Measurements from ENCODE around the gene FGD6. TPM values are rescaled to one million over a fixed set of nuclear protein-coding genes. Genes with fewer than 3 reads are reported as not detected.

Gene FGD6
- total RNA-seq, 4 donors from 2014 or later = 16.2 to 46.9 (median 25.0) TPM

- no peak for TF ChIP-seq POLR2A (IDR thresholded peaks at IDR 0.05)
- no peaks in the 10 kb centered on the region for H3K36me3 ChIP-seq
- no peaks in the 10 kb centered on the region for H3K27me3 ChIP-seq
- H3K4me1 ChIP-seq = no peaks in the 10 kb centered on the region
- H3K4me3 ChIP-seq = no peak overlapping the region
- WGBS = 92% methylated on average over 2 of the region's 2 CpGs
- H3K27ac ChIP-seq = no peak overlapping the region
- H3K9me3 ChIP-seq = no peaks in the 10 kb centered on the region
- DNase-seq (ENCODE audit: low spot score in 2 of 2) = no peak
Measured at GRCh38 chr12:95126076-95126475, 91.2 kb downstream of the FGD6 start.

- DNase-seq (ENCODE audit: low spot score in 2 of 2) = no peak
- Histone ChIP-seq H3K9me3 (no peaks in the 10 kb centered on the region), H3K27me3 (no peaks in the 10 kb centered on the region), H3K27ac (no peak overlapping the region), H3K36me3 (no peaks in the 10 kb centered on the region), H3K4me3 (no peak overlapping the region), H3K4me1 (no peaks in the 10 kb centered on the region)
- 73% methylated on average over 7 of the region's 7 CpGs for WGBS
- no peak for TF ChIP-seq EP300 (IDR thresholded peaks at IDR 0.05)
- no peak for TF ChIP-seq POLR2AphosphoS5 (IDR thresholded peaks at IDR 0.05)
- TF ChIP-seq POLR2A (IDR thresholded peaks at IDR 0.05) = no peak
- TF ChIP-seq CTCF (IDR thresholded peaks at IDR 0.05) = no peak
Measured at GRCh38 chr12:95124106-95124505, 93.2 kb downstream of the FGD6 start.

- no peak overlapping the region for H3K4me3 ChIP-seq
- no peaks in the 10 kb centered on the region for H3K9me3 ChIP-seq
- no peaks in the 10 kb centered on the region for H3K27me3 ChIP-seq
- H3K4me1 ChIP-seq = peaks cover 27% of the 10 kb centered on the region
- TF ChIP-seq POLR2AphosphoS5 (IDR thresholded peaks at IDR 0.05) (no peak), EP300 (IDR thresholded peaks at IDR 0.05) (no peak), POLR2A (IDR thresholded peaks at IDR 0.05) (no peak), CTCF (IDR thresholded peaks at IDR 0.05) (no peak)
- 91% methylated on average over 3 of the region's 3 CpGs for WGBS
- no peaks in the 10 kb centered on the region for H3K36me3 ChIP-seq
- peak overlapping the region; percentile 14 for H3K27ac ChIP-seq
- DNase-seq (ENCODE audit: low spot score in 2 of 2) = no peak
Measured at GRCh38 chr12:95118788-95119179, 98.5 kb downstream of the FGD6 start.

GRCh38 chr12:95118138-95118787, 99.0 kb downstream of the FGD6 start:
- H3K4me3 ChIP-seq = no peak overlapping the region
- no peaks in the 10 kb centered on the region for H3K27me3 ChIP-seq
- H3K9me3 ChIP-seq = no peaks in the 10 kb centered on the region
- no peak for DNase-seq (ENCODE audit: low spot score in 2 of 2)
- H3K27ac ChIP-seq = no peak overlapping the region
- peaks cover 27% of the 10 kb centered on the region for H3K4me1 ChIP-seq
- WGBS = 39% methylated on average over 4 of the region's 4 CpGs
- no peaks in the 10 kb centered on the region for H3K36me3 ChIP-seq
- no peak for TF ChIP-seq POLR2A (IDR thresholded peaks at IDR 0.05)
- TF ChIP-seq POLR2AphosphoS5 (IDR thresholded peaks at IDR 0.05) = no peak
- TF ChIP-seq EP300 (IDR thresholded peaks at IDR 0.05) = no peak
- TF ChIP-seq CTCF (IDR thresholded peaks at IDR 0.05) = no peak

- Histone ChIP-seq H3K4me3 (no peak overlapping the region), H3K9me3 (no peaks in the 10 kb centered on the region), H3K4me1 (peaks cover 27% of the 10 kb centered on the region), H3K27me3 (no peaks in the 10 kb centered on the region), H3K27ac (no peak overlapping the region), H3K36me3 (peaks cover 9% of the 10 kb centered on the region)
- 25% methylated on average over 2 of the region's 2 CpGs for WGBS
- TF ChIP-seq POLR2A (IDR thresholded peaks at IDR 0.05) = no peak
- peak; percentile 43 to 81 for TF ChIP-seq CTCF (IDR thresholded peaks at IDR 0.05)
- no peak for TF ChIP-seq POLR2AphosphoS5 (IDR thresholded peaks at IDR 0.05)
- TF ChIP-seq EP300 (IDR thresholded peaks at IDR 0.05) = no peak
- DNase-seq (ENCODE audit: low spot score in 2 of 2) = no peak
Measured at GRCh38 chr12:95117178-95117599, 100.1 kb downstream of the FGD6 start.

GRCh38 chr12:95116773-95117172, 100.5 kb downstream of the FGD6 start:
- H3K27ac ChIP-seq = no peak overlapping the region
- no peak for DNase-seq (ENCODE audit: low spot score in 2 of 2)
- TF ChIP-seq EP300 (IDR thresholded peaks at IDR 0.05) = no peak
- no peak for TF ChIP-seq POLR2A (IDR thresholded peaks at IDR 0.05)
- TF ChIP-seq POLR2AphosphoS5 (IDR thresholded peaks at IDR 0.05) = no peak
- no peak for TF ChIP-seq CTCF (IDR thresholded peaks at IDR 0.05)
- no peaks in the 10 kb centered on the region for H3K27me3 ChIP-seq
- peaks cover 13% of the 10 kb centered on the region for H3K36me3 ChIP-seq
- no peaks in the 10 kb centered on the region for H3K9me3 ChIP-seq
- WGBS = 20% methylated on average over 3 of the region's 3 CpGs
- no peak overlapping the region for H3K4me3 ChIP-seq
- H3K4me1 ChIP-seq = peaks cover 27% of the 10 kb centered on the region
